Suppressor macrophage (primary cell): ENCODE data around the gene CACHD1.
A peak's percentile ranks its signal among the peaks of the same experiment; 100 is the strongest.

ENCODE experiments used
- DNase-seq, 4 experiments: peaks; one replicate each; pipeline ENCODE4 v3.0.0-alpha.2; 2020 to 2022

Gene CACHD1

DNA sequence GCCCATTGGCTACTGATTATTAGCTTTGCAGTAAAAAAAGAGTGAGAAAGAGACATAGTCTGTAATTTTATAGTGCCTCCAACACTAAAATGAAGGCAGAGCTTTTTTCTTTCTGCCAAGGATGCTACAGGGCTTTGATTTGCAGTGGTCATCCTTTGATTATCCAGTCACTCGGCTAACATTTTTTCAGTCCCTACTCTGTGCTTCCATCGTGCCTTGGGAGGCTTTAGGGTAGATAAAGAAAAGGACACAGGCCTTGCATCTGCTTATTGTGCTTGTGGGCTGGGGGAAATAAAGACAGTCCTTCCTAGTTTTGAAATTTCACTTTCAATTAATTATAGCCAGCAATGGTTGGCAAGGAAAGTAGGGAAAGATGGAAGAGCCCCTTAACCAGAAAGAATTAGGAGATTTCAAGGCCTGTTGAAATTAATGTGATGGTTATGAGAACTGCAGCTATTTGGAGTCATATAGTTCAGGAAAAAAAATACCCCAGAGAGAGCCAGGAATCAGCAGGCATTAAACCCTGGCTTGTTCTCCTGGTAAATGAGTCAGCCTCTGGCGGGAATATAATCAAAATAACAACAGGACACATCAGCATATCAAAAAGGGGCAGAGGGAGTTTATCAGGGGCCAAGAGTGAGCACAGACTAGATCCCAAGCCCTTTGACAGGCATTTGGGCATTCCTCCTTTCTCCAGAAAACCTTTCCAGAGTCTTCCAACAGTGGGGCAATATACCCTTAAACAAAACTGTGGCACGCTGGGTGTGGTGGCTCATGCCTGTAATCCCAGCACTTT, 27.4 kb downstream of the CACHD1 start:
- DNase-seq = no peak

DNA sequence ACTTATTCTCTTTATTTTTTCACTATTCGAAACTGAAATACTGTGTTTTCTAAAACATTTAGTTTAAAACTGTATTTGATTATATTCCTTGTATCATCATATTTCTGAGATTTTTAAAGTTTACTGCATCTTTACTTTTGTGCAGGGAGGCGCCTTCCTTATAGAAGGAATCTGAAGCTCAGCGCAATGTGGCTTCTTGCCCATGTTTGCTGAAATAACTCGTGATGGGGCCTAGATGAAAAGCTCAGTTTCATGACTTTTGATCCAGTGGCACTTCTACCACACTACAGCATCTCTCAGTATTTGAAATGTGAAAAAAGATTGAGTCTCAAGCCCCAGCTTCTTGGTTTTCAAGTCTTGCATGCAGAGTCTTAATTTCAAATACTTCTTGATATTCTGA, 28.4 kb downstream of the CACHD1 start:
- DNase-seq = no peak

DNA sequence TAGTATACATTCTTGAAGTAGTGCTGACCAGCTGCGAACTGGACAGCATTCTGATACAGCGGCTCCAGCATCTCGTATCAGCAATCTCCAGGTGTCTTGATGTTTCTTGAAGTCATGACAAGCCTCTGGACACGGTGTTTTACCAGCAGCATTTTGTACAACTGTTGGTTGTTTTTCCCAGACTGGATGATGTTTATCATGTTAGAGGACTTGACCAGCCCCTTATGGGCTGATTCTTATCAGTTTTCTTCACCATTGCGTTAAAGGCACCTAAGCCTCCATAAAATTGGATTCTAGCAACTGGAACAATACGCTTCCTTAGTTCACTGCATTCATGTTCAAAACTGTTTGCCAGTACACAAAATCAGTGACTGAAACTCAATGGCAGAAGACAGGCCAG, 29.1 kb downstream of the CACHD1 start:
- no peak for DNase-seq

DNA sequence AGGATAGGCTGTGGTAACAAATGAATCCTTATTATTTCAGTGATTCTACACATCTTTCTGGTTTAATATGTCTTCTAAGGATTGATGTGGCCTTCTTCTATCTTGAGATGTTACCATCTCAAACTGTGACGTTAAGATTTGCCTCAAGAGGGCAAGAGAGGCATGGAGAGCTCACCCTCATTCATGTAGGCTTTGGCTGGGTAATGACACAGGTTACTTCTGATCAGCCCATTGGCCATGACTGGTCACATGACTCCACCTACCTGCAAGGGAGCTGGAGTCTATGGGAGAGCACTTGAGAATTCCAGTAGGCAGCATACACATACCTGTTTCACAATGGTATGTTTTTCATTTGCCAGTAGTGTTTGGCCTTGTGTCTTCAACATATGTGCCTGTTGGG, 30.0 kb downstream of the CACHD1 start:
- DNase-seq = peak in 1 of 4 experiments; percentile 7

DNA sequence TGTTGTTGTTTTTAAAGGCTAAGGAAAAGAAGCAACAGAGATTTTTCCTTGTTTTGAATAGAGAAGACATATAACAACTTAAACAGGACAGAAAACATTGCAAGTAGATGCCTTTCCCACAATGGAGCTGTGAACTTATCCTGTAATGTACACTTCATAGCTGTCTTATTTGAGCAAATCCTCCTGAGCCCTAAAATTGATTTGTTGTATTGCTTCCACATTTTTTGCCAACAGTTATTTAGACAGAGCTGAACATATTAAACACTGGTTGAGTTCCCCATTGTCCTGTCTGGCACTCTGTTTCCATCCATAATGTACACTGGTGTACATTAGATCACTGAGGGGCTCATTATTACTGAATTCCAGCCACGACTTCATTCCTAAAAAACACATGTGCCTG, 32.2 kb downstream of the CACHD1 start:
- DNase-seq = no peak

DNA sequence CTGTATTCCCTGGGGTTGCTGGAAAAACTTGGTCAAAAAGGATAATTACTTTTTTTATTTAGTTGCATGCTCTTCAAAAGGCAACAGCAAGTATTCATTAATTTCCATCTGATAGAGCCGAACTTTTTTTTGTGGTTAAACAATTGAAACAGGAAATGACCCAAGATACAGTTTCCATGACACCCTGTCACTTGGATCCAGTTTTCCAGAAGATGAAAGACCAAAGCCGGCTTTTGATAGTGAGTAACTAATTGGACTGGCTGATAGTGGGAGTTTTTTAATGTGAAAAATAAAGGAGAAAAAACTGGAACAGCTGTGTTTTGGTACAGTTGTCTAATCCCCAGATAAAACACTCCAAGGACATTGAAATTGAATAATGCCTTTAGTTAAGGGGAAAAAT, 33.0 kb downstream of the CACHD1 start:
- DNase-seq = no peak

DNA sequence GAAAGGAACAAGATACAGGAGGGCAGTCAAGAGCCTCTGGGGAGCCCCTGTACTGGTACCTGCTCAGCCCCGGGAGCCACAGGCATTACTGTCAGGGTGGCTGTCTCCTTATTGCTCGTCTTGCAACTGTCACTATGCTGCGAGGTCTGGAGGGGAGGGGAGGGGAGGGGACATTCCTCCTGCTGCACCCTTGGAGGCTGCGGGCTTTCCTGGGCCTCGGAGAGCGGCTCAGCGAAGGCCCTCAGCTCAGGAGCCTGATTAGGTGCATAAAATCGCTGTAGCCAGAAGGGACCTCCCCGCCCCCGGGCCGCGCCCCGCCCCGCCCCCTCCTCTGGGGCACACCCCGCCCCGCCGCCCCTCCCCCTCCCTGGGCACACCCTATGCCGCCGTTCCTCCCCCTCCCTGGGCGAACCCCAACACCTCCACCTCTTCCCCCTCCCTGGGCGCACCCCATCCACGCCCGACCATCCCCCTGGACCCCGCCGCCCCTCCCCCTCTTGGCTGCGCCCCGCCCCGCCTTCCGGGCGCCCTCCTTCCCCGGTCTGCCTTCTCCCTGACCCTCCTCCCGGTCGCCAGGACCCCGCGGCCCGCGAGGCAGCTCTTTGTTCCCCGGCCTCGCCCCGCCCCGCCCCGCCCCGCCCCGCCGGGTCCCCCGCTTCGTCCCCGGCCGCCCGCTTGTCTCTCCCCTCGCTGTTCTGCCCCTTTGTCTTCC, 35.5 kb downstream of the CACHD1 start:
- DNase-seq = peak in 1 of 4 experiments; percentile 25

DNA sequence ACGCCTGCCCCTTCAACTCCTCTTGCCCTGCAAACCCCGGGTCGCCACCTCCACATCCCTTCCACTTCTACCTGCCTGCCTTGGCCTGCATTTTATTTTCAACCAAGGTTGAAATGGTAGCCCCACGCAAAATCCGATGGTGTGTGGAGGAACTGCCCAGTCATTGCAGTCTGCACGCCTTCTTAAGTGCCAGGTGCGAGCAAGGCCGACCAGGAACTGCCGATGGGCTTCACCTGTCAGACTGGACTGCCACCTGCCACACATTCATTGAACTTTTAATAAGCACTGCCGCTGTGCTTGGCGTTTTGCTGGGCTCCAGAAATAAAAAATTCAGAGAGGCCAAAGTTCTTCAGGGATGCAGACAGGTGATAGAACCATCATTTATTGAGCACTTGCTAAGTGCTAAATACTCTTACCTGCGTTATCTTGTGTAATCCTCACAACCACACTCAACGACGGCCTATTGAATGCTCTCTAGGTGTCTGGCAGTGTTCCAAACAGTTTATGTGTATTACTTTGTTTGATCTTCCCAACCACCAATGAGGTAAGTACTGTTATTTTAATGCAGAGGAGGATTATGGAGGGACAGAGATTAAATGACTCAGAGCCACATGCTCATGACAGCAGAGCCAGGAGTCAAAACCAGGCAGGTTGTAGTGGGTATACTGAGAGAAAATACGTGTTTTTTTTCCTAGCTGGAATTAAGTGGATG, 36.2 kb downstream of the CACHD1 start:
- DNase-seq = peak in 1 of 4 experiments; percentile 15

DNA sequence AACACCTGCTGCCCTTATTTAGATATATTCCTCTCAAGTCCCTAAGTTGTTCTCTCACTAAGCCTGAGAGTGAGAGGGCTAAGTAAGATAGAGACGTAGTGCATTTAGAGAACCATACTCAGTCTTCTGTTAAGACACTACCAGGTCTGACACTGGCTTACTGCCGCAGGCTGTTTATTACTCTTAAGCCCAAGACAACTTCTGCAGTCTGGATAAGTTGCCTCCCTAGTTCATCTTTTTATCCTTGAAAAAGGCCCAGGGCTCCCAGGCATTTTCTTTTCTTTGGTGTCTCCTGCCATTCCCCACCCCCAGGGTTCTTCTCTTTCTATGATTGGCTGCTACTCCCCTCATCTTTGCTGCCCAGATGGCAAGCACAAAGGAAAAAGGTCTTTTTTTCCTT, 38.7 kb downstream of the CACHD1 start:
- DNase-seq = no peak

DNA sequence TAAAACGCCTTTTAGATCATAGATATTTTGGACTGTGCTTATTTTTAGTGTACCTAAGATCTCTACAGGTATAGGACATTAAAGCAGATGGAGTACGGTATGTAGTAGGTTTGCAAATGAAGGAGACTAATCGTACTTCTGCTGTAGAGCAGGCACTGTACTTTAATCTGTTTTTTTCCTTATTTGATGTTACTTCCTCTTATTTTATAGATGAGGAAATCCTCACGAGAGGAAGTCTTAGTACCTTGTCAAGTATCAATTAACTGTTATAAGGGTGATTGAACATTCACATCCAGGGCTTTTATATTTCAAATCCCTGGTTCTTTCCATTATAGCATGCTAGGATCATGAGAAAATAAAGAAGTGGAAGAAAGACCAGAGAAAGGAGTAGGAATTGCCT, 41.1 kb downstream of the CACHD1 start:
- peak in 2 of 4 experiments; percentile 65 for DNase-seq

DNA sequence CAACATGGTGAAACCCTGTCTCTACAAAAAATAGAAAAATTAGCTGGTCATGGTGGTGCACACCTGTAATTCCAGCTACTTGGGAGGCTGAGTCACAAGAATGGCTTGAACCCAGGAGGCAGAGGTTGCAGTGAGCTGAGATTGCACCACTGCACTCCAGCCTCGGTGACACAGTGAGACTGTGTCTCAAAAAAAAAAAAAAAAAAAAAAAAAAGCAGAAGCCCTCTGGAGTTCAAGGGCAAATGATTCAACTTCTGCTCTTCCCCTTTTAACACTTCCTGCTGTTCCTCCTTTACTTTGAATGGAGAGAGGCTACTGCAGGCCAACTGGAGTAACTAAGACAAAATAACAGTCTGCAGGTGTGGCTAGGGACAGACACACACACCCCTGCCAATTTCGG, 42.3 kb downstream of the CACHD1 start:
- DNase-seq = peak; percentile 49 to 88 (median 74)

DNA sequence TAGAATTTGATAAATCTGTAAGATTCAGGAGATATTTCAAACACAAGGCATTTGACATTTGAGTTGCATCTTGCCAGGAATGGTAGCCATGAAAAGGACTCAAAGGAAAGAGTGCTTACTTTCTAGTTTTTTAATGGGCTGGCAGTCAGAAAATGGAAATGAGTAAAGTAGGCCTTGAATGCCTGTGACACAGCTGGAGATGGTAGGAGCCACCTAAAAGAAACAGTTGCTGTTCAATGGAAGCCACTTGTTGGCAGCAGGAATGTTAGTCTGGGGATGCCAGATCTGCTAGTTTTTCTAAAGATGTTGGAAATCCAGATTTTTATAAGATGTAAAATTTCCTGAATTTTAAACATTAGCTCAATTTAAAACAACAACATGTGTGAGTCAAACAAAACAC, 43.6 kb downstream of the CACHD1 start:
- no peak for DNase-seq

DNA sequence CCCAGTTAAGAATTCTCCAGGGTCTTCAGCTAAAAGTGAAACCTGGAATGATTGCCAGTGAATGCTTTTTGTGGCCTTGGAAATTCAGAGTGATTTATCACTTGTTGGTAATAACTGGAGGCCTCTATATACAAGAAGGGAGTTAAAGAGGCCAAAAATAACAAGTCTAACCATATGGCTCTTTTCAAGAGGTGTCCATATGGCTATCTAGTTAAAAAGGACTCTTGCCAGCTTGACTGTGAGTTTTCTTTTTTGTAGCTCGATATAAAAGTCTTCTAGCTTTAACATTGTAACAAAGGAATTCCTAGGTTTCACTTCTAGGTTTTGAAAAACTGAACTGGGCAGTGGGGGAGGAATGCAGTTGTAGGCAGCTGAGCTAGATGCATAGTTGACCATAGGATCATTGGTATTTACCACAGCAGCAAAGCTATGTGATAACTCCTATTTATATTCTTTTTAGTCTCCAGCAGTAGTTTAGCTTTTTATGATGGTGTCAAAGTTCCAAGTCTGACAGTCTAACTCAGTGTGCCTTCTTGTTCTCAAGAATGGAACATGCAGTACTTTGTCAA, 44.4 kb downstream of the CACHD1 start:
- DNase-seq = peak; percentile 14 to 66 (median 53)

DNA sequence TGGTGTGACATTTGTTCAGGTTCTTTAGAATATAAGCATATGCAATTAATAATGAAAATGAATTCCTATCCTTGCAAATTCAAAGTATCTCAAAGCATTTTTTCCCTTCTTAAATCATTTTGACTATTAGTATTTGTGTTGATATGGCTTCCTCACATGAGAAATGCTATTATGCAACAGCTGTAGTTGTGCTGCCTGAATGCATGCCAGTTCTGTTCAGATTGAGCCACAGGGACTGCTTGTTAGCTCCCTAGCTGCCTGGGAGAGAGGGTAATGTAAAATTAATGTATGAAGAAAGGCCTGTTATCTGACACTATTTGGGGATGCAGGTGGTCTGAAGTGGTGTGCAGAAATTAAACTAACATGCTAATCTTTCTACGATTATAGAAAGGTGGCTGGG, 45.5 kb downstream of the CACHD1 start:
- peak; percentile 34 to 79 (median 70) for DNase-seq

DNA sequence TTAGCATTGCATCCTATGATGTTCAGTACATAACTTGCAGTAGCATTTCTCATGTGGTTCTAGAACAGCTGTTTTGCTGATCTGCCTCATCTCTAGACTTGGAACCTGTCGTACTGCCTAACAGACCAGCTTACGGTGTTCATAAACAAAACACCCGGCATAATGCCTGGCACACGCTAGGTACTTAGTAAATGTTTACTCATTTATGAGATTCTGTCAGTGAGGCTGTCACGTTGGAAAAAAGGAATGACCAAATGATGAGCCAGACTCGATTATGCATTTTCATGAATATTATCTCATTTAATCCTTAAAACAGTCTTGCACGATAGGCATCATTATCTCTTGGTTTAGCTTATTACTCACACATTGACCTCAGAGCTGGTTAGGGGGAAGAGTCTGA, 46.4 kb downstream of the CACHD1 start:
- no peak for DNase-seq

DNA sequence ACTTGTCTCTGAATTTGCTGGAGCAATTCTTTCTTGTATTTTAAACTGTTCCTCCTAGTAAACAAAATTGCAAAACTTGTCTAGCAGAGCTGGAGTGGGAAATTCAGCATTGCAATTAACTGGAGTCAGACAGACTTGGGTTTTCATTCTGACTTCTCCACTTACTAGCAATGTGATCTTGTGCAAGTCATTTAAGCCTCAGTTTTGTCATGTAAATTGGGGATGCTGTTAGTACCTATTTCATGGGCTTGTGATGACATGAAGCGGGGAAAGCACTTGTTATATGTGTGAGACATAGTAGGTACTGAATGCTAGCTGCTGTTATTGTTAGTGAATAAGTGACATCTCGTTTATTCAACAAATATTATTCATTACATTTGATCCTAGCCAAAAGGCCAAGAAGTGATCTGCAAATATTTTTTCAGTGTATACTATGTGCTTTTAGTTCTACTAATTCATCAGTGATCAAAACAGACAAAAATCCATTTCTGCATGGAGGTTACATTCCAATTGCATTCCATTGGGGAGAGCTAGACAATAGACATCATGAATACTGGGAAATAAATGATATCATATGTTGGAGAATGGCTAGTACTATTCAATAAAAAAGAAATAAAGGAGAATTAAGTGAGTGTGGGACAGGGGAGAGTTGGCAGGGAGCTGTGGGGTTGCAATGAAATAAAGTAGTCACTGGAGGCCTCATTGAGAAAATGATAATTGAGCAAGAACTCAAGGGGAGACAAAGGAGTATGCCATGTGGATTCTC, 47.1 kb downstream of the CACHD1 start:
- no peak for DNase-seq

DNA sequence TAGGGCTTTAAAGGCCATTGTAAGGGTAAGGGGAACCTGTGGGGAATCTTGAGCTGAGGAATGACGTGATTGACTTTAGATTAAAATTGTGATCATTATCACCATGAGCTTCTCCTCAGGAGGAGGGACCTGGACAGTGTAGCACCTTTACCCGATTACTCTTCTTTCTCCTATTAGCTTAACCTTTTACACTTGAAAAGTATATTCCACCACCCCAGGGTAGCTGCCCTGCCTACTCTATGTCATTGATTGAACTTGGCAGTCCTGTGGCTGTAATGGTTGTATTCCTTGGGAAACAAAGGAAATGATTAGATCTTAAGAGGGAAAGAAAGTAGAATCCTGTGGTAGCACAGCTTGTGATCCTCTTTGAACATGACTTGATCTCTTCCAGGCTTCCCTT, 47.7 kb downstream of the CACHD1 start:
- no peak for DNase-seq

DNA sequence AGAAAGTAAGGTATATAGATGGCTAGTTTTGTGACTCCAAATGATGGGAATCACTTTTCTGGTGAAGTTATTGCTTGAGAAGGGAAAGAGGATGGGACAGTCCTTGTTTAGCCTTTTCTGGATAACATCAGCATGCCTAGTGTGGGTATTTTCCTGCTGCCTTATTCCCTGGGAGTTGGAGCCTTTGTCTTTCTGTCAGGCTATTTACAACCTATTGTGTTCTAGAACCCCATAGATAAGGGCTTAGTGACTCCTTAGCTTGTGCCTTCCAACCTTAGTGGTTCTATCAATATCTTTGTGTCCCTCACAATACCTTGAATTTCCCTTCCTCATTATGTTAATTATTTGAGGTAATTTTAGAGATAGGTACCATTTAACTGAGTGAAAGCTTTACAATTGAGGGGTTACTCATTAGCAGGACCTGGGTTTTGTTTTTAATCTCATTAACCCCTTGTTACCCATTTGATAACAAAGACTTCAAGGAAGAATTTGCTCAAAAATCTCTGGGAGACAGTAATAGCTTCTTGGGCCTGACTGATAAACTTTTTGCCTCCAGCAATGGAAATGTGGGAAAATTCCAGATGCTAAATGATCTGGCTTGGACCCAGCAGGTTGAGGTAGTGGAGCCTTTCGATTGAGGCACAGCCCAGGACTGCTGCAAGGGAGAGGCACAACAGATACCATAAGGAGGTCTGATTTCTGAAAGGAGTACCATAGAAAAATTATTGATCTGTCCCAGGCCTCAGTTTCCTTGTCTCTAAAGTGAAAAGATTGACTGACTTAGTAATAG, 49.0 kb downstream of the CACHD1 start:
- no peak for DNase-seq

DNA sequence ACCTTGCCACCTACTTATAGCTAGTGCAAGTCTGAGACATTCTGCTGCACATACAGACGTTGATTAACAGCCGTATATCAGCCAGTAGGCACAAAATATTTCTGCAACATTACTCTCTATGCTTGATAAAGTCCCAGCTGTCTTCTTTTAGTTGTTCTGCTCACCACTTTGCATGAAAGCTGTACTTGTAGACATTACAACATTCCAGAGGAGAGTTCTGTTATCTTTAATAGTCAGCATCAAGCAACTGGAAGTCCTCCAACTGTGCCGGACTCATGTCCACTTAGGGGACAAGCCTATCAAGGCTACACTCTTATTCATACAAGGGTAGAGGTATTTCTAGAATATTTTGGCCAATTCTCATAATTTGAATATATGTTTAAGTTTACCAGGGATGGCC, 50.0 kb downstream of the CACHD1 start:
- DNase-seq = no peak

DNA sequence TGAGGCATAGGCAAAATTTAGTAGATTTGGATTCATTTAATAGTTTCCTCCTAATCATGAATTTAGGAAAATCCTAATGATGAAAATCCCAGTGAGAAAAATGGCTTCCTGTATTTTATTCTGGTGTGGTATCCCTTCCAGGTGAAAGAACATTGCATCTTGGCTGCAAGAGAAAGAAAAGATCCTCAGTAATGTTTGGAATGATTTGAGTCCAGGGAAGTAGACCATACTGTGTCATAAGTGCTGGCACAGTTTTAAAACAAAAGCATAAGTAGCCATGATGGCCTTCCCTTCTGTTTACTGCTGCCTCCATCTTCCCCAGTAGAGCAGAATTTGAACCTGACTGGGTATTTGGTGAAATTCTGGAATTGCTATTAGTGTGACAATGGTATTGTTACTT, 52.8 kb downstream of the CACHD1 start:
- no peak for DNase-seq
